GM12878 (cell line): ENCODE results near the gene HAPLN2. TPM values are rescaled to one million over a fixed set of nuclear protein-coding genes. Genes with fewer than 3 reads are reported as not detected.

Experiments used
- ATF2 ChIP-seq: IDR thresholded peaks from 2 replicates; pipeline ENCODE4 v1.6.1; 2012; ENCODE audit warnings: low read length, inconsistent platforms
- CEBPZ ChIP-seq: fragments of 150-350 bp; IDR thresholded peaks from 2 replicates; pipeline ENCODE4 v1.6.1; 2016; ENCODE audit warnings: low read depth, low read length
- CUX1 ChIP-seq: IDR thresholded peaks from 2 replicates; pipeline ENCODE4 v1.6.1; 2012; ENCODE audit warnings: improper control_type of control experiment, low read depth, low read length; ENCODE audit not compliant: insufficient replicate concordance
- ETV6 ChIP-seq, 2 experiments: fragments of 450-650 bp in 1 of 2; IDR thresholded peaks in 1 of 2; conservative IDR thresholded peaks in 1 of 2; 2 replicates each; pipeline ENCODE4 v1.6.1; 2014; ENCODE audit warnings: antibody characterized with exemption in 1 of 2, borderline replicate concordance in 1 of 2, low read depth in 1 of 2, mild to moderate bottlenecking in 1 of 2, moderate library complexity in 1 of 2
- HDAC2 ChIP-seq: fragments of 200-600 bp; sonication (generic); IDR thresholded peaks from 2 replicates; pipeline ENCODE4 v1.6.1; 2017
- KAT2A ChIP-seq: conservative IDR thresholded peaks from 2 replicates; pipeline ENCODE4 v1.6.1; 2011; ENCODE audit warnings: low read depth, low read length; ENCODE audit not compliant: control insufficient read depth
- KDM1A ChIP-seq: fragments of 200-600 bp; sonication (generic); IDR thresholded peaks from 2 replicates; pipeline ENCODE4 v1.6.1; 2016; ENCODE audit warnings: borderline replicate concordance
- LARP7 ChIP-seq: fragments of 450-650 bp; IDR thresholded peaks from 2 replicates; pipeline ENCODE4 v1.6.1; 2017; ENCODE audit warnings: mild to moderate bottlenecking
- MEF2B ChIP-seq: fragments of 450-650 bp; IDR thresholded peaks from 2 replicates; pipeline ENCODE4 v1.6.1; 2018; ENCODE audit warnings: mild to moderate bottlenecking, moderate library complexity; ENCODE audit not compliant: partially characterized antibody, poor library complexity, severe bottlenecking
- NR2C1 ChIP-seq: fragments of 450-650 bp; IDR thresholded peaks from 2 replicates; pipeline ENCODE4 v1.6.1; 2017; ENCODE audit warnings: antibody characterized with exemption, mild to moderate bottlenecking, moderate library complexity
- NR2F1 ChIP-seq: fragments of 450-650 bp; conservative IDR thresholded peaks from 2 replicates; pipeline ENCODE4 v1.6.1; 2017; ENCODE audit warnings: mild to moderate bottlenecking
- SIN3A ChIP-seq: IDR thresholded peaks from 2 replicates; pipeline ENCODE4 v1.6.1; 2012; ENCODE audit warnings: low read depth, low read length, improper control_type of control experiment
- SMC3 ChIP-seq: IDR thresholded peaks from 2 replicates; pipeline ENCODE4 v1.6.1; 2011; ENCODE audit warnings: low read length, improper control_type of control experiment, borderline replicate concordance
- TARDBP ChIP-seq: IDR thresholded peaks from 2 replicates; pipeline ENCODE4 v1.6.1; 2016; ENCODE audit warnings: borderline replicate concordance
- USF2 ChIP-seq: IDR thresholded peaks from 2 replicates; pipeline ENCODE4 v1.6.1; 2011; ENCODE audit warnings: low read depth, low read length, improper control_type of control experiment, borderline replicate concordance
- ZBED1 ChIP-seq: IDR thresholded peaks from 2 replicates; pipeline ENCODE4 v1.6.1; 2016; ENCODE audit warnings: borderline replicate concordance
- ZNF274 ChIP-seq: IDR thresholded peaks from one replicate; pipeline ENCODE4 v1.8.0; 2011; ENCODE audit not compliant: insufficient read length, insufficient read depth
- polyA plus RNA-seq, 11 experiments: library from polyadenylated mRNA; depleted of rRNA in 4 of 11; unstranded in 6 of 11; stranded (reverse) in 5 of 11; fragments of >200 nt; fragmentation: Nextera tagmentation in 4 of 11; fragmentation: Illumina TruSeq in 1 of 11; extraction: Ambion mirVana in 4 of 11; extraction: Trizol in 1 of 11; gene quantifications; 1 replicate in 1 of 11; 2 replicates in 10 of 11; pipeline versions ENCODE4 v1.2.1 to v1.2.3, GENCODE V29; 2011 to 2016; ENCODE audit warnings: inconsistent platforms in 2 of 11, missing spikeins in 2 of 11, low read depth in 1 of 11
- total RNA-seq, 4 experiments: library from RNA; depleted of rRNA in 3 of 4; stranded (reverse); fragments of >200 nt in 3 of 4; fragmentation: Illumina TruSeq in 1 of 4; extraction: Trizol in 1 of 4; gene quantifications; 2 replicates each; pipeline versions ENCODE4 v1.2.1 to v1.2.3, GENCODE V29; 2013 to 2021

HAPLN2 gene
- total and polyA plus RNA-seq, 10 of the 15 experiments (the other 5 are each of a cell fraction or from before 2014, with no cell fraction given): 0.15 to 0.24 TPM; not detected in 8

- no peak for TF ChIP-seq ATF2
- TF ChIP-seq ZBED1: no peak
- 0 out of 2 replicates have a peak, but pooled peaks have one; percentile 23 for TF ChIP-seq NR2C1
- TF ChIP-seq TARDBP: no peak
- peak; percentile 46 for TF ChIP-seq LARP7
- peak in 1 of 2 experiments; percentile 63; a peak in 1 of 4 replicates for TF ChIP-seq ETV6 (conservative IDR thresholded peaks at IDR 0.05 in 1 of 2, IDR thresholded peaks at IDR 0.05 in 1 of 2; ENCODE audit: borderline replicate concordance in 1 of 2, low read depth in 1 of 2)
- no peak for TF ChIP-seq MEF2B
- TF ChIP-seq USF2: no peak
- no peak for TF ChIP-seq HDAC2
- TF ChIP-seq CUX1: no peak
- peak; percentile 97 for TF ChIP-seq SIN3A
- TF ChIP-seq KDM1A: no peak
- no peak for TF ChIP-seq CEBPZ
- no peak for TF ChIP-seq KAT2A
- TF ChIP-seq NR2F1: no peak
- no peak for TF ChIP-seq ZNF274
- no peak for TF ChIP-seq SMC3
These were observed 17.9 kb upstream of the HAPLN2 start, which contains the start of gene GPATCH4 (continued) for GRCh38 chr1:156601122-156601830.
